Lower leg skin (tissue), 3 donors: ENCODE results near the gene KRT75.

Experiments used
- CTCF ChIP-seq, 3 donors: fragments of 450-650 bp; IDR thresholded peaks; one replicate each; pipeline ENCODE4 v1.5.1; 2016; ENCODE audit warnings: antibody characterized with exemption in 3 of 3, mild to moderate bottlenecking in 3 of 3, moderate library complexity in 2 of 3
- POLR2A ChIP-seq, 2 donors: fragments of 450-650 bp; IDR thresholded peaks; one replicate each; pipeline ENCODE4 v1.6.1; 2016 to 2017; ENCODE audit warnings: antibody characterized with exemption in 2 of 2, mild to moderate bottlenecking in 1 of 2, moderate library complexity in 1 of 2

- no peak for TF ChIP-seq CTCF (IDR thresholded peaks at IDR 0.05)
- no peak for TF ChIP-seq POLR2A (IDR thresholded peaks at IDR 0.05)
These were observed at the start of gene KRT75 for GRCh38 chr12:52434081-52434733.
